HepG2 (cell line): Measurements from ENCODE around the gene CORT. TPM values are rescaled to one million over a fixed set of nuclear protein-coding genes. Genes with fewer than 3 reads are reported as not detected.

Source experiments
- FOXM1 ChIP-seq: sonication (generic); formaldehyde crosslinking; IDR thresholded peaks from 2 replicates; pipeline ENCODE4 v1.5.0; 2020; ENCODE audit warnings: missing genetic modification reagents
- GTF3A ChIP-seq: sonication (generic); formaldehyde crosslinking; conservative IDR thresholded peaks from 2 replicates; pipeline ENCODE4 v1.4.0; 2020; ENCODE audit warnings: mild to moderate bottlenecking, missing genetic modification reagents
- HNF1A ChIP-seq, 2 experiments: sonication (generic) in 1 of 2; formaldehyde crosslinking in 1 of 2; IDR thresholded peaks; 2 replicates each; pipeline versions ENCODE4 v1.4.0 to v1.6.1; 2016 to 2020; ENCODE audit warnings: borderline replicate concordance in 1 of 2, low read depth in 1 of 2, mild to moderate bottlenecking in 1 of 2, missing genetic modification reagents in 1 of 2
- MBD4 ChIP-seq: IDR thresholded peaks from 2 replicates; pipeline ENCODE4 v1.6.1; 2012; ENCODE audit warnings: low read length, inconsistent platforms, borderline replicate concordance
- PBX2 ChIP-seq: IDR thresholded peaks from 2 replicates; pipeline ENCODE4 v1.6.1; 2016; ENCODE audit warnings: control low read depth
- PTBP1 ChIP-seq: fragments of 200-400 bp; formaldehyde crosslinking; IDR thresholded peaks from 2 replicates; pipeline ENCODE4 v1.6.1; 2018; ENCODE audit warnings: low read length, low read depth; ENCODE audit not compliant: poor library complexity, severe bottlenecking
- RAD51 ChIP-seq: fragments of 450-650 bp; IDR thresholded peaks from 2 replicates; pipeline ENCODE4 v1.6.1; 2016; ENCODE audit warnings: borderline replicate concordance
- RXRB ChIP-seq: IDR thresholded peaks from 2 replicates; pipeline ENCODE4 v1.6.1; 2016; ENCODE audit warnings: borderline replicate concordance, missing genetic modification reagents, missing compliant biosample characterization
- XRCC5 ChIP-seq: fragments of 200-400 bp; formaldehyde crosslinking; optimal IDR thresholded peaks from 2 replicates; pipeline ENCODE3; 2017; ENCODE audit warnings: mild to moderate bottlenecking, low read length
- ZFP36L1 ChIP-seq: sonication (generic); formaldehyde crosslinking; IDR thresholded peaks from 2 replicates; pipeline ENCODE4 v1.8.0; 2022; ENCODE audit warnings: mild to moderate bottlenecking, missing genetic modification reagents, moderate library complexity
- ZGPAT ChIP-seq: IDR thresholded peaks from 2 replicates; pipeline ENCODE4 v1.6.1; 2016; ENCODE audit warnings: mild to moderate bottlenecking
- ZKSCAN5 ChIP-seq: sonication (generic); formaldehyde crosslinking; IDR thresholded peaks from 2 replicates; pipeline ENCODE4 v1.5.1; 2020; ENCODE audit warnings: mild to moderate bottlenecking, missing genetic modification reagents
- ZNF570 ChIP-seq: sonication (generic); formaldehyde crosslinking; IDR thresholded peaks from 2 replicates; pipeline ENCODE4 v1.4.0; 2020; ENCODE audit warnings: mild to moderate bottlenecking, missing genetic modification reagents, borderline replicate concordance
- ZNF674 ChIP-seq: sonication (generic); formaldehyde crosslinking; IDR thresholded peaks from 2 replicates; pipeline ENCODE4 v1.5.0; 2020; ENCODE audit warnings: low read depth, mild to moderate bottlenecking, missing genetic modification reagents
- ZNF773 ChIP-seq: sonication (generic); formaldehyde crosslinking; IDR thresholded peaks from 2 replicates; pipeline ENCODE4 v1.4.0; 2020; ENCODE audit warnings: missing genetic modification reagents, borderline replicate concordance
- polyA plus RNA-seq, 8 experiments: library from polyadenylated mRNA; depleted of rRNA in 3 of 8; stranded (reverse) in 7 of 8; unstranded in 1 of 8; fragments of >200 nt; fragmentation: Illumina TruSeq in 4 of 8; extraction: Trizol in 4 of 8; gene quantifications; 2 replicates each; pipeline versions ENCODE4 v1.2.1 to v1.2.3, GENCODE V29; 2011 to 2016; ENCODE audit warnings: low read depth in 4 of 8, missing spikeins in 1 of 8, mixed read lengths in 1 of 8; ENCODE audit not compliant: insufficient read depth in 1 of 8
- total RNA-seq, 5 experiments: library from RNA; depleted of rRNA; stranded (reverse); fragments of >200 nt; fragmentation: Illumina TruSeq; extraction: Trizol; gene quantifications; 2 replicates each; pipeline ENCODE4 v1.2.3, GENCODE V29; 2016; ENCODE audit warnings: low read depth in 1 of 5
- TF ChIP-seq, protein P1 (sequence below): sonication (generic); formaldehyde crosslinking; IDR thresholded peaks from 2 replicates; pipeline ENCODE4 v1.4.0; 2020; ENCODE audit warnings: missing genetic modification reagents
- TF ChIP-seq, protein P2 (sequence below): IDR thresholded peaks from 2 replicates; pipeline ENCODE4 v1.6.1; 2016; ENCODE audit warnings: low read depth, borderline replicate concordance
- TF ChIP-seq, protein P3 (sequence below): sonication (generic); formaldehyde crosslinking; IDR thresholded peaks from 2 replicates; pipeline ENCODE4 v1.5.1; 2020; ENCODE audit warnings: missing genetic modification reagents, mild to moderate bottlenecking, borderline replicate concordance

Gene CORT
- total and polyA plus RNA-seq, 2 of the 13 experiments (the other 11 are each of a cell fraction or from before 2014, with no cell fraction given) = 0.11 to 0.62 TPM

- TF ChIP-seq HNF1A (IDR thresholded peaks at IDR 0.05; ENCODE audit: low read depth) (no peak), HNF1A (CRISPR knock-in tag; IDR thresholded peaks at IDR 0.05; ENCODE audit: borderline replicate concordance) (0 out of 2 replicates have a peak, but pooled peaks have one; percentile 52), PBX2 (CRISPR knock-in tag) (no peak), PTBP1 (no peak), RXRB (peak; percentile 74), ZNF773 (CRISPR knock-in tag) (no peak), RAD51 (peak; percentile 92), GTF3A (no peak), FOXM1 (no peak), ZNF570 (CRISPR knock-in tag) (no peak), ZKSCAN5 (CRISPR knock-in tag) (no peak), ZNF674 (CRISPR knock-in tag) (no peak), ZGPAT (CRISPR knock-in tag) (peak; percentile 86), MBD4 (no peak), ZFP36L1 (CRISPR knock-in tag) (0 out of 2 replicates have a peak, but pooled peaks have one; percentile 66), XRCC5 (peak; percentile 16)
- TF ChIP-seq, protein P1, sequence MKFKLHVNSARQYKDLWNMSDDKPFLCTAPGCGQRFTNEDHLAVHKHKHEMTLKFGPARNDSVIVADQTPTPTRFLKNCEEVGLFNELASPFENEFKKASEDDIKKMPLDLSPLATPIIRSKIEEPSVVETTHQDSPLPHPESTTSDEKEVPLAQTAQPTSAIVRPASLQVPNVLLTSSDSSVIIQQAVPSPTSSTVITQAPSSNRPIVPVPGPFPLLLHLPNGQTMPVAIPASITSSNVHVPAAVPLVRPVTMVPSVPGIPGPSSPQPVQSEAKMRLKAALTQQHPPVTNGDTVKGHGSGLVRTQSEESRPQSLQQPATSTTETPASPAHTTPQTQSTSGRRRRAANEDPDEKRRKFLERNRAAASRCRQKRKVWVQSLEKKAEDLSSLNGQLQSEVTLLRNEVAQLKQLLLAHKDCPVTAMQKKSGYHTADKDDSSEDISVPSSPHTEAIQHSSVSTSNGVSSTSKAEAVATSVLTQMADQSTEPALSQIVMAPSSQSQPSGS (CRISPR knock-in tag) = peak; percentile 67; the same call in 1 of the 2 replicates
- TF ChIP-seq, protein P2, sequence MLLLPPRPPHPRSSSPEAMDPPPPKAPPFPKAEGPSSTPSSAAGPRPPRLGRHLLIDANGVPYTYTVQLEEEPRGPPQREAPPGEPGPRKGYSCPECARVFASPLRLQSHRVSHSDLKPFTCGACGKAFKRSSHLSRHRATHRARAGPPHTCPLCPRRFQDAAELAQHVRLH (CRISPR knock-in tag) = peak; percentile 85; the same call in 1 of the 2 replicates
- TF ChIP-seq, protein P3, sequence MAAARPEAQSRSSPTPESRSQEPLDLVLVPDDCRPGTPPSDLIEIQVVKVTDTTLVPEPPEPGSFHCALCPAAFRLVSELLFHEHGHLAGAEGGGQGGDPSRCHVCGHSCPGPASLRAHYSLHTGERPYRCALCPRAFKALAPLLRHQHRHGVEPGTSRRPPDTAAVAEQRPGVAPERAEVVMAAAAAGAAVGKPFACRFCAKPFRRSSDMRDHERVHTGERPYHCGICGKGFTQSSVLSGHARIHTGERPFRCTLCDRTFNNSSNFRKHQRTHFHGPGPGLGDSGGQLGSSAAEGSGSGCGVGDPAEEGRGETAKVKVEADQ (CRISPR knock-in tag) = 0 out of 2 replicates have a peak, but pooled peaks have one; percentile 60
Observed at GRCh38 chr1:10472220-10473144, 22.7 kb downstream of the CORT start, which contains the start of gene DFFA (continued).
